GM18867 (cell line): Measurements from ENCODE around the gene ALX4.

Experiments used
- ATAC-seq: cut with Tn5 transposase; IDR thresholded peaks from one replicate; pipeline ENCODE4 v1.9.1; 2021; ENCODE audit warnings: mild to moderate bottlenecking, moderate library complexity; ENCODE audit not compliant: unreplicated experiment

ALX4 gene

DNA sequence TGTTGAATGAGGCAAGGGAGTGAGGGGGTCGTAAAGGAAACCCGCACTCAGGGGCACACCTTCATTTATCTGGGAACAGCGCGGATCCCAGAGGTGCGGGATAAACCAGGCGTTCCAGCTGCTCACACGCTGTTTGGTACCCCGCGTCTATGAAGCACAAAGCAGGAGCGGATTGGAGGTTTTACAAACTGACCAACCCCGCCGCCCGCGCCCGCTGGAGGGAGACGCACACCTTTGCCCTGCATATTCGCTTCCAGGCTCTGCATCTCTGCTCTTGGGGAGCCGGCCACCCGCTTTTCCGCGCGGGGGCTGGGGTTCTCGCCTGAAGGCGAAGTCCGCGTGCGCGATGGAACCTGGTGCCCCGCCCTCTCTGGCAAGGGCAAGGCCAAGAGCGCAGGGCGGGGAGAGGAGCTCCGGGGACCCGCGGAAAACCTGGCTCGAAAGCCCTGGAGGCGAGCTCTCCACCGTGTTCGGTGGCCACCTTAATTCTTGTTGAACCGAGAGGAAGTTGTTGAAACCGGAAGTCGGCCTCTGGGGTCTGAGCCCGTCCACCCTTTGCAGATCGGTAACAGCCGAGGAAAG is 6.8 kb upstream of the ALX4 start:
- no peak for ATAC-seq

DNA sequence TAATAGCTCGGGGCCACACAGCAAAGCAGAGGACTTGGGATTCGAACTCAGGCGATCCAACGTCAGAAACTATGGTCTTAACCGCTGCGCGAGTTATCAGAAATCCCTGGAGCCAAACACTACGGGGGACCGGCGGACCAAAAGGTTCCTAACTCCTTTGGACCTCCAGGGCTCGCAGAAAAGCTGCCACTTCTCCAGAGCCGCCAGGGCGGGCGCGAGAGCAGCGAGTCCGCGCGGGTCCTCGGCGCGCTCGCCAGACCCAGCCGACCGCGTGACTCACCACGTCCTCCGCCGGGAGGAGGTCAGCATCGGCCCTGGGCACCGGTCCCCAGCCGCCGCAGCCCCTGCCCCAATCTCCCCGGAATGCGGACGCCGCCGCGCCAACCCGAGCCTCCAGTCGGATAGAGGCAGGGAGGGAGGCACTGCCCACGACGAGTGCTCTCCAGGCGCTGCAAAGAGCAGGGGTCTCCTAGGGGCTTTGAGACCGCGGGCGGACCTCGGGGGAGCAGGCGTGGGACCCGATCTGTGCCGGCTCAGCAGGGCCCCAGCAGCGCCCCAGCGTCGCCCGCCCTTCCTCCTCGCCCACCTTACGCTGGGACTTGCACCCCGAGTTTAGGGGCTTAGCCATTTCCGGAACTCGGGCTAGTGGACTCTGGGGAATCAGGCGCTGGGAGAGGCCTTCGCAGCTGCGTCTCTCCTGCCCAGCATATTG is 6.2 kb upstream of the ALX4 start:
- no peak for ATAC-seq

DNA sequence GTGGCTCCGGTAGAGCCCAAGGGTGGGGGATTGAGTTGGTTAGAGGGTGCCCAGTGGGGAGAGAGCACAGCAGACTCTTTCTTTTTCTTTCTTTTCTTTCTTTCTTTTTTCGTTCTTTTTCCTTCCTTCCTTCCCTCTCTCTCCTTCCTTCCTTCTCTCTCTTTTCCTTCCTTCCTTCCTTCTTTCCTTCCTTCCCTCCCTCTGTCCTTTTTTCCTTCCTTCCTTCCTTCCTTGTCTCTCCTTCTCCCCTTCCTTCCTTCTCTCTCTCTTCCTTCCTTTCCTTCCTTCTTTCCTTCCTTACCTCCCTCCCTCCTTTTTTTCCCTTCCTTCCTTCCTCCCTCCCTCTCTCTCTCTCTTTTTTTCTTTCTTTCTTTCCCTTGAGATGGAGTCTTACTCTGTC is 4.8 kb upstream of the ALX4 start:
- no peak for ATAC-seq

DNA sequence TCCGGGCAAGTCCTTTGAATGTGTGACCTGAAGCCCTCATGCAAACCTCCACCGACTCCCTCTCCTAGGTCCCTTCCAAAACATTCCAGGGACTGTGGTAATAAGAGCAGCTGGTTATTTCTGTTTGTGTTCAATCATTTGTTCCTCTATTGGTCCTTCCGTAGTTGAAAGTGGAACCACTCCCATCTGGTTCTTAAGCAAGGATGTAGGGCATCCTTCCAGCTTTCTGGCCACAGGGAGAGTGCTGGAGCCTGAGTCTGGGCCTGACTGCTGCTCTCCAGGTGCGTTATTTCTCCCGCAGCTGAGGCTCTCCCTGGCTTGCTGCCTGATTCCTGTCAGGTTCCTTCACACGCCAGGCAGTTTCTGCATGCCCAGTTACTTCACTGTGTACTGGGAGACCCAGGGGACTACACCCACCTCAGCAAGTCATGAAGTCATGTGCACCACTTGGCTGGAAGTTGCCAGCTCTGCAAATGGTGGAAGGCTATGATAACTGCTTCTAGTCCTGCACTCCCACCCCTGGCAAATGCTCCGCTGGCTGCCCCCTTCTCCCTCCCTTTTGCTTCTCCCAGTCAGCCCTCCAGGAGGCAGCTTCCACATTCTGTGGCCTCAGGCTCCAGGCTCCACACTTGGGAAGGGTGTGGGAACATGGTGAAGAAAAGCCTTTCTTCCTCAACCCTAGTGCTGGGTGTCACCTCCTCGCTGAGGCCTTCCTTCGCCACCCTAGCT is 4.0 kb upstream of the ALX4 start:
- ATAC-seq = no peak

DNA sequence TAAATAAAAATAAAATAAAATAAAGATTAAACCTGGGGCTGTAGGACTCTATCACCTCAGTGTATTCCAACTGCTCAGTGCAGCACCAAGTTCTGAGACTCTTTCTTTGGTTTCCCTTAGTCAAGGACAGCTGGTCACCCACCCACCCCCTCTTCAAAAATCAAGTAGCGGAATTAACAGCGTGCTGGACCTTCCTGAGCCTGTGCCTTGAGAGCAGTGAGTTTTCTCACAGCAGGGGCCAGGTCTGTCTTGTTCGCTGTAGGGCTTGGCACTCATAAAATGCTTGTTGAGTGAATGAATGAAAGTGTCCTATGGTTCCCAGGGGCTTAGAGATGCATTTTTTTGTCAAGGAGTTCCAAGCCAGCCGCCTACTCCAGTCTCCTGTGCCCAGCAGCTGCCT is 2.9 kb upstream of the ALX4 start:
- no peak for ATAC-seq

DNA sequence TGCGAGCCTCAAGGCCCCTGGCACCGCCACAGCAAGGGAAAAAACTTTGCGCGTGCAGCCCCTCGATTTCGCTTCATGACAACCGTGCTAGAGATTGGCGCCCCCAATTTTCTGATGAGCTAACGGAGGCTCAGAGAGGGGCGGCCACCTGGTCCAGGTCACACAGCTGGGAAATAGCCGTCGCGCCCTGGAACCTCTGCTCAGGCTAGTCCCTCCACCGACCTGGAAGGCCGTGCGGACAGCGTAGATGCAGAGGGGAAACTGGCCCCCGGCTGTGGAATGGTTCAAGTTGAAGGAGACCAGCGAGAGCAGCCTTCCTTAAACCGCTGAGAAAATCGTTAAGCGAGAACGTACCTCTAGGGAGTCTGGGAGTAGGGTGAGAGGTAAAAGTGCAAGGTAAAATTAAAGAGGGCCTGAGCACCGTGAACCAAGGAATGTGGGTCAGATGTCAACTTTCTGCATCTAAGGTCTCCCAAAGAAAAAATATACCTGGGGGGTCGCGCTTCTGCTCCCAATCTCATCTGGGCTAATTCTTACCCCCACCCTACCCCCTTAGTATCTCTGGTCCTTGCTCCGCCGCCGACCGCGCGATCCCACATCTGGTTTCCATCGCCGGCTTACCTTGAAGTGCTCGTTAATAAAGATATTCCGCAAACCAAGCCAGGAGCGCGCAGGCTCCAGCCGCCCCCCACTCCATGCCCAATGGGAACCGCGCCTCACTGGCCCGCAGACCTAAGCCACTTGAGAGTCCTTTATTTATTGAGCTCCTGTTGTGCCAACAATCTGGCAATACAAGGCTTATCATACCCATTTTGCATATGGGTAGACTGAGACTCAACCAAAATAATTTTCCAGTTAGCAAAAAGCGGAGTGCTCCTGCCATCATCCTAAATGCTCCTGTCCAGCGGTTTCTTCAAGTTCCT is 1.7 kb upstream of the ALX4 start:
- ATAC-seq = no peak

DNA sequence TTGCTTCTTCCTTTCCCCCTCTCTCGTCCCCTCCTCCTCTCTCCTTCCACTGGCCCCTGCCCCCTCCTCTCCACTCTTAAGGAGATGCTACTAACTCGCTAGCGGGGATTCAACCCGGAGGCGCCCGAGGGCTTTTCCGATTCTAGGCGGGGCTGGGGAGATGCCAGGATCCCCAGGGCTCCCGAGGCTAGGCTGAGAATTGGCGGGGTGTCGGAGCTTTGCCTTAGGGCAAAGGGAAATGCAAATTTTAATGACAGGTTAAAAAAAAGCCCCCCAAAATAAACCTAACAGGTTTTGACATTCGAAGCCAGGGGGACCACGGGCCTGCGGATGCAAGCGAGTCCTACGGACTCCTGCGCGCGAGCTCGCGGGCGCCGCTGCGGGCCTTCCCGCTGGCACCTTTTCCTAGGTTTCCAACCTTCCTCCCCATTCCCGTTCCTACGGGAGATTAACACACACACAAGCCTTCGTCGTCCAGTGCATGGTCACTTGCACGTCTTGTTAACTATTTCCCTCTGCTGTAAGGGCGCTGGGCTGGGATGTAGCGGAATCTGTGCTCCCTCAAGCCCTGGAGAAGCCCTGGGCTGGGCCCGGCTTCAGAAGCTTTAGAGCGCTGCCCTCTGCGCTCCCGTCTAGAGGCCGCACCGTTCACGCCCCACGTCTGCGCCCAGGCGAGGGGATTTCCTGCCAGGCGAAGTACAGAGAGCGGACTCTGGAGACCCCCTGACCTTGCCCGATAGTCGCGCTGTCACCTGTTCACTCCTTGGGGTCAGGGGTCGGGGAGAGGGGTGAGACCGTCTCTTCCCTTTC is 729 bp upstream of the ALX4 start:
- ATAC-seq = no peak

DNA sequence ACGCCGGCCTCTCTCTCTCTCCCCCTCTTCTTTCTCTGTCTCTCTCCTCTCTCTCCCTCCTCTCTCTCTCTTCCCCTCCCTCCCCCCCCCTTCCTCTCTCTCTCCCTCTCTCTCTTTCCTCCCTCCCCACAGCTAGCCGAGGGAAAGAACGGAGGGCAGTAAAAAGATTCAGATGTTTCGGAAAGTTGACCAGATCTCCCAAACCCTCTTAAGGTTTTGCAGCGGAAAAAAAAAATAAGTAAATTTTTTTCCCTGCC is 195 bp upstream of the ALX4 start:
- no peak for ATAC-seq

DNA sequence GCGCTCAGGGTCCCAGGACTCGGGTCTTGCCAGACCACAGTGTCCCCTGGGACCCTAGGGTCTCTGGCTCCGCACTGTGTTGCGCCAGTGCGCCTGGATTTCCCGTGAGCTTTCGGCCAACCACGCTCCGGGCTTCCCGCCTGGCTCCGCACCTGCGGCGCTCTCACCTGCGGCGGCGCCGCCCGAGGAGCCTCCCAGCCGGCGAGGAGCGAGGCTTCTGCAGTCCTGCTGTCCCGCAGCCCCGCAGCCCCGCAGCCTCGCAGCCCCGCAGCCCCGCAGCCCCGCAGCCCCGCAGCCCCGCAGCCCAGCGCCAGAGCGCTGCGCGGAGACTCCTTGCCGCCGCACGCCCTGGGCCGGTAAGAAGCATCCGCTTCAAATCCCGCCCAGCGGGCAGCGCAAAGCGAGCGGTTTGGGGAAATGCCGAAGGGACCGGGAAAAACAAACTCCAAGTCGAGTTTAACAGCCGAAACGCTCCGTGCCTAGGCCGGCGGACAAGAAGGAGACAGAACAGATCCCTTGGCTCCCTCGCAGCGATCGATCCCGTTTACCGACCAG is 939 bp downstream of the ALX4 start:
- ATAC-seq = no peak

DNA sequence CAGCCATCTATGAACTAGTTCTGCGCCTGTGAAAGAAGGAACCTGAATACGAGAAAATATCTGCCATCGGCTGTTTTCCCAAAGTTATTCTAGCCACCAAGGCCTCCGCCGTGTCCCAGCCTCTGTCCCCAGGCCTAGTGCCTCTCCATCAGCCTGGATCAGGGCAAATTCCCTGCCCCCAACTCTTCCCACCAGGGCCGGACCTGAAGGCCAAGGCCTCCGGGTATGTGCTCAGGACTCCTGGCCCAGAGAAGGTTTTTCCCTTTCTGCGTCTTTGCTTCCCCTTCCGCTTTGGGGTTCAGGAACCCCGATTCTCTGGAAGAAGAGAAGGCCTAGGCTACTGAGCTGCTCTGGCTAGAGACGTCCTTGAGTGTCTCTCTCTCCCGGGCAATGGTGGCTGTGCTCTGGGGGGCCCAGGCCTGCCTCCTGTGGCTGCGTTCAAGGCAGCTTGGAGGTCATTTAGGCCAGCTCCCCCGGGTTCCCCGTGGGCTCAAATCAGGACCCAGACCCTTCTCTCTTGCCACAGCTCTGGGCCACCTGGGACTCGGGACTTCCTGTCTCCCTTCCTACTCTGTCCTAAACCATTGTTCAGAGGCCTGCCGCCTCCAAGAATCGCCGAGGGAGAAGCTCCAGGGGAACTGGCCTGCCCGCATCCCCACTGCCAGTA is 1.6 kb downstream of the ALX4 start:
- ATAC-seq = no peak

DNA sequence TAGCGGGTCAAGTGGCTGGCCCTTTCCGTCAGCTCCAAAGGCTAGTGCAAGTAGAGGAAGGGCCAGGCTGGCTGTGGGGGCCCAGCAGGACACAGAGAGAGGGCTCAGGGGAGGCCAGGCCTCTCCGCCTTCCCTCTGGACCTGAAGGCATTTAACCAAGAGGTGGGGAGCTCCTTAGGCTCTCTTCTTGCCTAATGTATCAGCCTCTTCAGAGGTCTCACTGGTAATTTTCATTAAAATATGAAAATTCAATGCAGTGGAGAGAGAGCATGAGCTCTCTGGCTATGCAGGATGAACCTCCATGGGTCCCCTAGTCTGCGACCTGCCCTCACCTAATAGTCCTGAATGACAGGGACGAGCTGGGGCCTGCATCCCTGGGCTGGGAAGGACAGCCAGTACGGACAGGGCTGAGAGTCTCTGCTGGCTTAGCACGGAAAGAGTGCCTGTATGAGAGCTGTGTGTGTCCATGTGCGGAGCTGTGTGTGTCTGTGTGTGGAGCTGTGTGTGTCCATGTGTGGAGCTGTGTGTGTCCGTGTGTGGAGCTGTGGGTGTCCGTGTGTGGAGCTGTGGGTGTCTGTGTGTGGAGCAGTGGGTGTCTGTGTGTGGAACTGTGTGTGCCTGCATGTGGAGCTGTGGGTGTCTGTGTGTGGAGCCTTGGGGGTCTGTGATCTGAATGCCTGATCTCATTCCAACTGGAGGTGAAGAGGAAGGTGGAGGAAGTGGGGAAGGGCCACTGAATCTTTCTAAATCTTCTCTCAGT is 2.4 kb downstream of the ALX4 start:
- no peak for ATAC-seq

DNA sequence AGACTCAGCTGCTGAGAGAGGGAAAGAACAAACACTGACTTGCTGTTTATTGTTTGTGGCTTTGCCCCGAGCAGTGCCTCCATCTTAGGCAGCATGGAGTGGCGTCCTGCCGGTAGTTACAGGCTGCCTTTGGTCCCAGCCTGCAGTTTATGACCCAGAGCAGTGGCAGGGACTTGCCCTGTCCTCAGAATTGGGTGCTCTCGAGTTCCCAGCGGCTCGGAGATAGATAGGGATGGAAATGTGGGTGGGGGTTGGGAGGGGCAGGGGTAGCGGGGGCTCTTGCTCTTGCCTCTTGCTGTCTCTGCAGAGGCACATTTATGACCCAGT is 3.1 kb downstream of the ALX4 start:
- ATAC-seq = no peak

DNA sequence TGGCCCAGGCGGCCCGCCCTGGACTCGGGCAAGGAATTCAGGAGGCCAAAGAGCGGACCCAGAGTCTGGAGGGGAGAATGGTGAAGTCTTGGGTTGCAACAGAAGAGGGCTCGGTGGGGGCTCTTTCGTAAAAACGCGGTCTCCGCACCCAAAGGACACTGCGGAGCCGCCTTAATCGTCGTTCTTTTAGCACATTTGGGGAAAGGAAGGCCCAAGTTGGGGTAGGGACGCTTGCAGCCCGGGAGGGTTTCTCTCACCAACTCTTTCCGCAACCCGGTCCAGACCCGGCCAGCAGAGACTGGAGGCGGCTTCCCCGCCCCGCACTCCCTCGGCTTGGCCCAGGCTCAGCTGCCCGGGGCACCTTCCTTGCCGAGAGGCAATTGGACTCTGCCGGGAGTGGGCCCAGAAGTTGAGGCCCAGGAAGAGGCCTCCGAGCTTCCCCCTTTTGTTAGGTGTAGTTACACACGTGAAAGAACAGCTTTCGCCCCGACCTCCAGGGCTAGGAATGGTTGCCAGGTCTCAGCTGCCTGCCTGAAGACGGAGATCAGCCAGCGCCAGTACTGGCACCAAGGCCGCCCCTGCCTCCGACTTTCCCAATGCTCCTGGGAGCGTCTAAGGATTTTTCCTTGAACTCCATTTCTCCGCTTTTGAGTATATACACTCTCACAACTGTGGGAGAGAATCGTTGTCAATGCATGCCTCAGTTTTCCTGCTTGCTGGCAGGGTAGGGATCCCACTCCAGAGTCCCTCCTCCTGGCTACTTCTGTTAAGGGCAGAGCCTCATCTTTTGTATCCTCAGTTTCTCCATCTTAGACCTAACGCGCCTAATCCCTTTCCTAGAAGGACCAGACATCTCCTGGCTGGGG is 3.7 kb downstream of the ALX4 start:
- ATAC-seq = no peak

DNA sequence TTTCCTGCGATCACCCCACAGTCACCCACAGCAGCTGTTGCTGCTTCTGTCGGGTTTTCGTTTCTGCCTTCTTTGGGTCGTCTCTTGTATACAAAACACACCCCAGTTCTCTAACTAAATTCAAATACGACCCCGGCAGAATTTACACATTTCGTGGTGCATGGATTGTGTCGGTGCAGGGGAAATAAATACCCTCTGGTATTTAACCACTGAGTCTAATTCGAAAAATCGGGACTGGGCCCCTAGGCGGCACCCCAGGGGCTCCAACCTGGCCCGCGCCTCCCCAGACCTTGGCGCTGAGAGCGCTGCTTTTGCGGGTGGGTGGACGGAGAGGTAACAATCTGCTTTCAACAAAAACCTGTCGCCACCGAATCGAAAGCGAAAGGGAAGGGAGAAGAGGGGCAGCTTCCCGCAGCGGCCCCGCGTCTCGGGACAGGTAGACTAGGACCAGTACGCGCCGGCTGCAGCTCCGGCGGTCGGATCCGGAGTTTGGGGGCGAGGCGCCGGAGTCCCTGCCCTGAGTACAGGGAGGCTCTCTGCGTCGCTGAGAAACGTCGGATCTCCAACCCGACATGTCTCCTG is 4.4 kb downstream of the ALX4 start:
- ATAC-seq = no peak

DNA sequence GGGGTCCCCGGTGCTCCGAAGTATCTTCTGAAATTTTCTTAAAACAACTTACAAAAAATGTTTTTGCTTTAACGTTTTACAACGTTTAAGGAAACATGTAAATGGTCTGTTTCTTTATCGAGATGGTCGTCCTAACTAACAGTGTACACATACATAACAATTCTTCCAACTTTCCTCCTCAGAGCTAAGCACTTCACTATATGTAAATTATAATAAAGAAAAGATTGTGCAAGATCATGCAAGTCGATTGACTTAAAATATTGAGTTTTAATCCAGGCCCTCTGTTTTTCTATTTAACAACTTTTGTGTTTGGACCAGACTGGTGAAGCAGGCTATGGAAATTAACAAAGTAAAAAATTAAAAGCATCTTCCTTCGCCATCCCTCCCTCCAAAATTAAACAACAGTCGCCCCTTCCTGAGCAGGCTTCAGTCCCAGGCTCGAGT is 4.9 kb downstream of the ALX4 start:
- ATAC-seq = no peak

DNA sequence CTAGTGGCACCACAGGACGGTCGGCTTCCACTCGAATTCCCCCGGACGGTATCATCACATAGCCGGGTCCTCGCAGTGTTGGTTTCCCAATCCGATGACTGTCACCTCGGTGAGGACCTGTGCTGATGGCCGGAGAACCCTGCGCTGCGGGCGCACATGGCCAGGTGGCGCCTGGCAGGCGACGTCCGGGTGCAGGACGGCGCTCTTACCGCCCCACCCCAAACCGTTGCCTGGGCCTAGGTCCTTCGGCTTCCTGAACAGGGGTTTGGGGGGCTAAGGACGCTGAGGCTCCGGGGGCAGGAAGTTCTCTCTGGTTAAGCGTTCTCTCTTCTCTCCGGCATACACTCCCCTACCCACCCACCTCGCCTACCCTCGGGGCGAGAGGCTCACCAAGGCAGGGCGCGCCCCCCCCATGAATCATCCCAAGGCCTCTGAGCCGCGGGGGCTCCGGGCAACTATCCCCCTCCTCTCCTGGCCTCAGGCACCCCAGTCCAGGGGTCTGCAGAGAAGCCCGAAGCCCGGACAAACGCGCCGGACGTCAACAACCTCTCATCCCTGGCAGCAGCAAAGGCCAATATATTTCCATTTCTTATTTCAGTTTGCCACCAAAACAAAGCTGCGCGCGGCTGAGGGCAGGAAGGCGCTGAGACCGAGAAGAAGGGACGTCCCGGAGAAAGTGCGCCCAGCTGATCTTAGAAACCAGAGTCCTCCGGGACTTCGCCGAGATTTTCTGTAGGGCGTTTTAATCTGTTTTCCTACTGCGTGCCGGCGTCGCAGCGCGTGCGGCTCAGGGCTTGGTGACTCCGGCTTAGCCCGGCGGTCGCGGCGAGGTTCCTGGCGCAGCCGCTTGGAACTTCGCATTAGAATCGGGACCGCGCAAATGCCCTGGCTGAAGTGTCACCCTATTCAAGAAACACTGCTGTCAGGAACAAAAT is 5.6 kb downstream of the ALX4 start:
- no peak for ATAC-seq

DNA sequence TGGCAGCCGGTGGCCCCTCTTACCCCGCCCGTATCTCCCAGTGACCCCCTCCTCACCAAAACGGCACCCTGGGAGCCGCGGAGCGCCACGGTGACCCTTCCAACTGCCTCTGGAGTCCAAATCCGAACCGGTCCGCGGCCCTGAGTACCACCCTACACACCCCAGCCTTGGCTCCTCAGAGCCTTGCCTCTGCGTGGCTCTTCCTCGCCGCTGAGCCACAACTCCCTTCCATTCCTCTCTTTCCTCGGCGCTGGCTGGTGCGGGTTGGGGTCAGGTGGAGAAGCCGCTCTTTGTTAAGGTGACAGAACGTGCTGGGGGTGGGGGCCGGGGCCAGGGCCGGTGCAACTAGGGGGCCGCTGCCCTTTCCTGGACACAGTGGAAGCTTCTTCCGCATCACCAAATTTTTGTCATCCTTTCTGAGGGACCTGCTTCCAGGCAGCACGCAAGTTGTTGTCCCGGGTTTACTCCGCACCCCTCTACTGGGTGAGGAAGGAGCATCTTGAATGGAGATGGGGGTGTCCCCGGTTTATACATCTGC is 6.5 kb downstream of the ALX4 start:
- no peak for ATAC-seq
